Left ventricle myocardium inferior (tissue), 1 donor: ENCODE data around the gene TIMM17B. TPM values are rescaled to one million over a fixed set of nuclear protein-coding genes. Genes with fewer than 3 reads are reported as not detected.
"Not testable (repeated sequence)": the region's sequence is repeated elsewhere in the genome, so short reads cannot be mapped to it uniquely, and the experiment has no call there.

Experiments used
- DNase-seq: peaks from one replicate; pipeline ENCODE4 v3.0.0-alpha.2; 2020
- H3K27ac ChIP-seq: fragments of 200-600 bp; replicated peaks from 2 replicates; pipeline ENCODE4 v1.8.0; 2021
- H3K27me3 ChIP-seq: fragments of 200-600 bp; 2 replicates; pipeline ENCODE4 v1.8.0; 2021; ENCODE audit warnings: low read depth
- H3K36me3 ChIP-seq: fragments of 200-600 bp; 2 replicates; pipeline ENCODE4 v1.8.0; 2021
- H3K4me1 ChIP-seq: fragments of 200-600 bp; 2 replicates; pipeline ENCODE4 v1.8.0; 2021
- H3K4me3 ChIP-seq: fragments of 200-600 bp; 2 replicates; pipeline ENCODE4 v1.8.0; 2021; ENCODE audit warnings: mild to moderate bottlenecking, moderate library complexity
- H3K9me3 ChIP-seq: fragments of 200-600 bp; replicated peaks from 2 replicates; pipeline ENCODE4 v1.8.0; 2021
- CTCF ChIP-seq: fragments of 200-600 bp; IDR thresholded peaks from 2 replicates; pipeline ENCODE4 v1.8.0; 2021; ENCODE audit warnings: antibody characterized with exemption, mild to moderate bottlenecking, borderline replicate concordance
- intact Hi-C: fragments of 100-400 bp; cut with micrococcal nuclease; formaldehyde crosslinking; loops from one replicate; pipeline ENCODE4 v1.11.0; 2022
- total RNA-seq: library from RNA; stranded (reverse); fragmentation: NEBNext Ultra II Directional; extraction: Animal tissue kit (Norgen Biotek cat#: 25700); gene quantifications from one replicate; pipeline ENCODE4 v1.2.1, GENCODE V29; 2021
- donor health status: DM: no; HTN: yes; CAD: no; lungs with severe emphysema.

Gene TIMM17B
- total RNA-seq, 1 donor from 2014 or later: 76.1 TPM

GRCh38 chrX:48864210-48864609 is 33.4 kb downstream of the TIMM17B start:
- Histone ChIP-seq H3K9me3 (no peaks in the 10 kb centered on the region), H3K27ac (no peak overlapping the region), H3K36me3 (no peaks in the 10 kb centered on the region), H3K27me3 (no peaks in the 10 kb centered on the region), H3K4me1 (no peaks in the 10 kb centered on the region), H3K4me3 (no peak overlapping the region)
- TF ChIP-seq CTCF: no peak
- intact Hi-C loops: no loop called here
- no peak for DNase-seq

- H3K4me1 ChIP-seq: no peaks in the 10 kb centered on the region
- H3K27ac ChIP-seq: no peak overlapping the region
- TF ChIP-seq CTCF: no peak
- intact Hi-C loops: no loop called here
- DNase-seq: no peak
- H3K27me3 ChIP-seq: no peaks in the 10 kb centered on the region
- H3K9me3 ChIP-seq: no peaks in the 10 kb centered on the region
- H3K36me3 ChIP-seq: no peaks in the 10 kb centered on the region
- no peak overlapping the region for H3K4me3 ChIP-seq
Observed at GRCh38 chrX:48854898-48855297, 42.7 kb downstream of the TIMM17B start.

GRCh38 chrX:48854121-48854804 is 43.3 kb downstream of the TIMM17B start:
- H3K27ac ChIP-seq, H3K36me3 ChIP-seq, H3K9me3 ChIP-seq, H3K4me1 ChIP-seq, H3K4me3 ChIP-seq, intact Hi-C loops, H3K27me3 ChIP-seq, DNase-seq: not testable (repeated sequence)

GRCh38 chrX:48853494-48853893 is 44.1 kb downstream of the TIMM17B start:
- H3K27me3 ChIP-seq, H3K27ac ChIP-seq, intact Hi-C loops, DNase-seq, H3K36me3 ChIP-seq, H3K4me1 ChIP-seq, H3K4me3 ChIP-seq, H3K9me3 ChIP-seq: not testable (repeated sequence)

- intact Hi-C loops: no loop called here
- TF ChIP-seq CTCF: no peak
- Histone ChIP-seq H3K36me3 (no peaks in the 10 kb centered on the region), H3K4me3 (no peak overlapping the region), H3K27ac (no peak overlapping the region), H3K27me3 (no peaks in the 10 kb centered on the region), H3K4me1 (no peaks in the 10 kb centered on the region), H3K9me3 (no peaks in the 10 kb centered on the region)
- DNase-seq: no peak
Observed at GRCh38 chrX:48852857-48853256, 44.7 kb downstream of the TIMM17B start.

GRCh38 chrX:48848847-48849246 is 48.7 kb downstream of the TIMM17B start:
- Histone ChIP-seq H3K36me3 (no peaks in the 10 kb centered on the region), H3K4me1 (no peaks in the 10 kb centered on the region), H3K9me3 (no peaks in the 10 kb centered on the region), H3K4me3 (no peak overlapping the region), H3K27ac (no peak overlapping the region), H3K27me3 (no peaks in the 10 kb centered on the region)
- intact Hi-C loops: no loop called here
- no peak for DNase-seq
- no peak for TF ChIP-seq CTCF

Other genes with a start within 250 kb of the TIMM17B start
- 2.3 TPM for gene WAS, start 214.0 kb downstream of the TIMM17B start, total RNA-seq
- gene SUV39H1, start 201.0 kb downstream of the TIMM17B start, total RNA-seq: 2.6 TPM
- gene GLOD5, start 136.0 kb downstream of the TIMM17B start, total RNA-seq: not detected
- gene GATA1, start 111.2 kb downstream of the TIMM17B start, total RNA-seq: not detected
- gene HDAC6, start 95.7 kb downstream of the TIMM17B start, total RNA-seq: 39.7 TPM
- gene ERAS, start 71.3 kb downstream of the TIMM17B start, total RNA-seq: not detected
- not detected for gene PCSK1N, start 62.2 kb downstream of the TIMM17B start, total RNA-seq
- 60.3 TPM for gene PQBP1, start 162 bp upstream of the TIMM17B start, total RNA-seq
- gene SLC35A2, start 13.9 kb upstream of the TIMM17B start, total RNA-seq: 10.4 TPM
- 3.3 TPM for gene PIM2, start 21.3 kb upstream of the TIMM17B start, total RNA-seq
- gene OTUD5, start 59.8 kb upstream of the TIMM17B start, total RNA-seq: 21.2 TPM
- gene KCND1, start 74.1 kb upstream of the TIMM17B start, total RNA-seq: 0.30 TPM
- 20.7 TPM for gene GRIPAP1, start 104.5 kb upstream of the TIMM17B start, total RNA-seq
- gene TFE3, start 145.6 kb upstream of the TIMM17B start, total RNA-seq: 19.2 TPM
- gene CCDC120, start 161.2 kb upstream of the TIMM17B start, total RNA-seq: 1.6 TPM
- gene PRAF2, start 176.2 kb upstream of the TIMM17B start, total RNA-seq: 8.7 TPM
- 80.4 TPM for gene WDR45, start 182.1 kb upstream of the TIMM17B start, total RNA-seq
- gene GPKOW, start 226.0 kb upstream of the TIMM17B start, total RNA-seq: 18.1 TPM